ENCODE measurements around the gene OR52K2.

DNA sequence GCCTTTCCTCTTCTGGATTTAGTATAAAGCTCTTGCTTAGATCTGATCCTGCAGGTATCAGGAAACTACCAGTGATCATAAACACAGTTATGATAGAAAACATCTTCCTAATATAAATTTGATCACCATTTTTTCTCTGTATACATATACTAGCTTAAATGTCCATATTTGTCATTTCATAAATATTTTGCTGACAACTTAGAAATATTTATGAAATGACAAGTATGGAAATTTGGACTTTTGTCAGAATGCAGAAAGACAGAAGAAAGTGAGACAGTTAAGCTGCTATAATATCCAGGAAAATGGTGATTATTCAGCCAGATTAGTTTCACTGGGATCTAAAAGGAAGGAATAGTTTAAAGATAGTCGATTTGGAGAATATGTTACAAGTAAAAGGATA lies 32.8 kb upstream of the OR52K2 start:
- TF ChIP-seq, protein P1, sequence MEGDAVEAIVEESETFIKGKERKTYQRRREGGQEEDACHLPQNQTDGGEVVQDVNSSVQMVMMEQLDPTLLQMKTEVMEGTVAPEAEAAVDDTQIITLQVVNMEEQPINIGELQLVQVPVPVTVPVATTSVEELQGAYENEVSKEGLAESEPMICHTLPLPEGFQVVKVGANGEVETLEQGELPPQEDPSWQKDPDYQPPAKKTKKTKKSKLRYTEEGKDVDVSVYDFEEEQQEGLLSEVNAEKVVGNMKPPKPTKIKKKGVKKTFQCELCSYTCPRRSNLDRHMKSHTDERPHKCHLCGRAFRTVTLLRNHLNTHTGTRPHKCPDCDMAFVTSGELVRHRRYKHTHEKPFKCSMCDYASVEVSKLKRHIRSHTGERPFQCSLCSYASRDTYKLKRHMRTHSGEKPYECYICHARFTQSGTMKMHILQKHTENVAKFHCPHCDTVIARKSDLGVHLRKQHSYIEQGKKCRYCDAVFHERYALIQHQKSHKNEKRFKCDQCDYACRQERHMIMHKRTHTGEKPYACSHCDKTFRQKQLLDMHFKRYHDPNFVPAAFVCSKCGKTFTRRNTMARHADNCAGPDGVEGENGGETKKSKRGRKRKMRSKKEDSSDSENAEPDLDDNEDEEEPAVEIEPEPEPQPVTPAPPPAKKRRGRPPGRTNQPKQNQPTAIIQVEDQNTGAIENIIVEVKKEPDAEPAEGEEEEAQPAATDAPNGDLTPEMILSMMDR (IDR thresholded peaks at IDR 0.05; ENCODE audit: poor library complexity, severe bottlenecking) = no peak
- TF ChIP-seq EZH2 (IDR thresholded peaks at IDR 0.05; ENCODE audit: borderline replicate concordance, insufficient read depth, low read length, poor library complexity, severe bottlenecking) = no peak
- no peak for TF ChIP-seq RAD21 (conservative IDR thresholded peaks at IDR 0.05)
